ENCODE data around the gene TRPM6.

- TF ChIP-seq EZH2 (IDR thresholded peaks at IDR 0.05; ENCODE audit: low read length, unreplicated experiment) (no peak), CTCF (conservative IDR thresholded peaks at IDR 0.05; ENCODE audit: low read depth, low read length) (no peak), EZH2phosphoT487 (IDR thresholded peaks at IDR 0.05; ENCODE audit: borderline replicate concordance, low read length) (no peak)
These were observed 165.7 kb downstream of the TRPM6 start for GRCh38 chr9:74721696-74722660.

All from PC-3 (cell line).